A549 treated with RU486 at 1 μM for 4 hours (cell line): Measurements from ENCODE around the gene DMAC1. TPM values are rescaled to one million over a fixed set of nuclear protein-coding genes. Genes with fewer than 3 reads are reported as not detected.

Source experiments
- total RNA-seq: library from RNA; stranded (reverse); fragments of 200-300 nt; extraction: Qiagen RNA extraction; gene quantifications from 5 replicates; pipeline ENCODE4 v1.2.3, GENCODE V29; 2022; ENCODE audit warnings: low read depth

DMAC1 gene, protein sequence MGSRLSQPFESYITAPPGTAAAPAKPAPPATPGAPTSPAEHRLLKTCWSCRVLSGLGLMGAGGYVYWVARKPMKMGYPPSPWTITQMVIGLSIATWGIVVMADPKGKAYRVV
- total RNA-seq = 30.8 to 94.3 TPM (median 69.0 TPM) in 5 replicates

DNA sequence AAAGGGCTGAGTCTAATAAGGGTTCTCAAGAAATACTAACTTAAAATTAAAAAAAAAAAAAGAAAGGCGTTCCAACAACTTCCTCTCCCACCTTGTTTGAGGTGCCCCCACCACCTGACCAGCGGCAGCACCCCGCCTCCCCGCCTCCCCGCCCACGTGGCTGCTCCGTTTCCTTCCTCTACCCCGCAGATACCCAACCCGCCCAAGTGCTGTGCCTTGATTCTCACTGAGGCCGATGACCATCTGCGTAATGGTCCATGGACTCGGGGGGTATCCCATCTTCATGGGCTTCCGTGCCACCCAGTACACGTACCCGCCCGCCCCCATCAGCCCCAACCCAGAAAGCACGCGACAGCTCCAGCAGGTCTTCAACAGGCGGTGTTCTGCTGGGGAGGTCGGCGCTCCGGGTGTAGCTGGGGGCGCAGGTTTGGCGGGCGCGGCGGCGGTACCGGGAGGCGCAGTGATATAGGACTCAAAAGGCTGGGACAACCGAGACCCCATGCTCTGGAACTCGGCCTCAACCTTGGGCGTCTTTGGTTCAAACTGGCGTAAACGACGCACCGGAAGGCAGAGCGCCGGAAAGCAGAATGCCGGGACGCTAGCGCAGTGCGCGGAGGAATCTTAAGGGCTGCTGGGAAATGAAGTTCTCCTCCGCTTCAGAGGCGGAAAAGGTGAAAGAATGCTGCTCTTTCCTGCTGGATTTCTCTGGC is at the start of gene DMAC1:
Gene DMAC1 (minus strand): TSS at position 545 of the 710 bp plus-strand sequence. CDS start 44 bp downstream, at position 501.

